Neural cell (in vitro differentiated cells): ENCODE results near the gene FLT3. TPM values are rescaled to one million over a fixed set of nuclear protein-coding genes. Genes with fewer than 3 reads are reported as not detected.

Experiments
- H2AFZ ChIP-seq: fragments of 200-600, 300-800 bp; sonication (generic), shearing (Covaris generic); 2 replicates; pipeline ENCODE4 v1.6.0; 2014; ENCODE audit warnings: low read depth, mild to moderate bottlenecking, antibody characterized with exemption, low read length, moderate library complexity
- H3F3A ChIP-seq: fragments of 200-600 bp; shearing (Covaris generic); 2 replicates; pipeline ENCODE4 v1.6.1; 2016; ENCODE audit warnings: mild to moderate bottlenecking, moderate library complexity, mixed read lengths, antibody characterized with exemption, low read length; ENCODE audit not compliant: insufficient read depth, poor library complexity, severe bottlenecking
- H3K27ac ChIP-seq: fragments of 200-600, 300-800 bp; sonication (generic), shearing (Covaris generic); 2 replicates; pipeline ENCODE4 v1.5.1; 2014; ENCODE audit warnings: mild to moderate bottlenecking, low read length, moderate library complexity
- H3K27me3 ChIP-seq: fragments of 300-800, 200-600 bp; sonication (generic), shearing (Covaris generic); 2 replicates; pipeline ENCODE4 v1.6.0; 2014; ENCODE audit warnings: mild to moderate bottlenecking, low read depth, low read length, moderate library complexity; ENCODE audit not compliant: insufficient read depth
- H3K36me3 ChIP-seq: fragments of 300-800, 200-600 bp; sonication (generic), shearing (Covaris generic); 2 replicates; pipeline ENCODE4 v1.5.1; 2014; ENCODE audit warnings: mild to moderate bottlenecking, antibody characterized with exemption, low read length, moderate library complexity; ENCODE audit not compliant: insufficient read depth
- H3K4me2 ChIP-seq: fragments of 300-800, 200-600 bp; sonication (generic), shearing (Covaris generic); 2 replicates; pipeline ENCODE4 v1.6.0; 2014; ENCODE audit warnings: mild to moderate bottlenecking, low read length
- H3K4me3 ChIP-seq: fragments of 300-800, 200-600 bp; sonication (generic), shearing (Covaris generic); 2 replicates; pipeline ENCODE4 v1.5.1; 2014; ENCODE audit warnings: mild to moderate bottlenecking, low read length, moderate library complexity
- H3K79me2 ChIP-seq: fragments of 200-600 bp; shearing (Covaris generic); replicated peaks from 2 replicates; pipeline ENCODE4 v1.6.0; 2014; ENCODE audit warnings: mild to moderate bottlenecking, low read length, moderate library complexity; ENCODE audit not compliant: insufficient read depth
- H3K9ac ChIP-seq: fragments of 300-800, 200-600 bp; sonication (generic), shearing (Covaris generic); 2 replicates; pipeline ENCODE4 v1.6.1; 2016; ENCODE audit warnings: mild to moderate bottlenecking, low read length, mixed read lengths
- H3K9me2 ChIP-seq: fragments of 200-600 bp; shearing (Covaris generic); 2 replicates; pipeline ENCODE4 v1.6.1; 2016; ENCODE audit warnings: mild to moderate bottlenecking, low read length, mixed read lengths; ENCODE audit not compliant: insufficient read depth
- H3K9me3 ChIP-seq: fragments of 200-600, 300-800 bp; sonication (generic), shearing (Covaris generic); 2 replicates; pipeline ENCODE4 v1.6.1; 2016; ENCODE audit warnings: mild to moderate bottlenecking, mixed run types, low read length, moderate library complexity, mixed read lengths
- H4K20me1 ChIP-seq: fragments of 200-600 bp; shearing (Covaris generic); 2 replicates; pipeline ENCODE4 v1.6.1; 2016; ENCODE audit warnings: mild to moderate bottlenecking, mixed run types; ENCODE audit not compliant: insufficient read depth
- CTCF ChIP-seq: fragments of 450-650 bp; IDR thresholded peaks from 2 replicates; pipeline ENCODE4 v1.5.1; 2014; ENCODE audit warnings: antibody characterized with exemption, mild to moderate bottlenecking, moderate library complexity; ENCODE audit not compliant: poor library complexity, severe bottlenecking
- EP300 ChIP-seq: fragments of 450-650 bp; conservative IDR thresholded peaks from 2 replicates; pipeline ENCODE4 v1.6.1; 2014; ENCODE audit warnings: antibody characterized with exemption, mild to moderate bottlenecking, moderate library complexity; ENCODE audit not compliant: poor library complexity, severe bottlenecking
- EZH2 ChIP-seq: fragments of 200-600, 300-800 bp; shearing (Covaris generic), sonication (generic); IDR thresholded peaks from 2 replicates; pipeline ENCODE4 v1.6.1; 2014; ENCODE audit warnings: antibody characterized with exemption, low read length, borderline replicate concordance, mild to moderate bottlenecking; ENCODE audit not compliant: insufficient read depth, poor library complexity, severe bottlenecking
- MXI1 ChIP-seq: fragments of 450-650 bp; conservative IDR thresholded peaks from 2 replicates; pipeline ENCODE4 v1.6.1; 2014; ENCODE audit warnings: antibody characterized with exemption, mild to moderate bottlenecking; ENCODE audit not compliant: poor library complexity, severe bottlenecking
- POLR2AphosphoS5 ChIP-seq: IDR thresholded peaks from 2 replicates; pipeline ENCODE4 v1.6.1; 2012
- RAD21 ChIP-seq: fragments of 450-650 bp; conservative IDR thresholded peaks from 2 replicates; pipeline ENCODE4 v1.6.1; 2014; ENCODE audit warnings: antibody characterized with exemption, mild to moderate bottlenecking, moderate library complexity
- REST ChIP-seq: IDR thresholded peaks from 2 replicates; pipeline ENCODE4 v1.6.1; 2012; ENCODE audit warnings: borderline replicate concordance
- SMC3 ChIP-seq: fragments of 450-650 bp; conservative IDR thresholded peaks from 2 replicates; pipeline ENCODE4 v1.6.1; 2014; ENCODE audit warnings: antibody characterized with exemption, mild to moderate bottlenecking, moderate library complexity; ENCODE audit not compliant: poor library complexity
- TAF1 ChIP-seq: IDR thresholded peaks from 2 replicates; pipeline ENCODE4 v1.6.1; 2012; ENCODE audit warnings: low read depth
- polyA plus RNA-seq: library from polyadenylated mRNA; depleted of rRNA; stranded (reverse); fragments of >200 nt; gene quantifications from 2 replicates; pipeline ENCODE4 v1.2.3, GENCODE V29; 2014

Gene FLT3
- polyA plus RNA-seq, 1 donor from 2014 or later, result 0.41 TPM

DNA sequence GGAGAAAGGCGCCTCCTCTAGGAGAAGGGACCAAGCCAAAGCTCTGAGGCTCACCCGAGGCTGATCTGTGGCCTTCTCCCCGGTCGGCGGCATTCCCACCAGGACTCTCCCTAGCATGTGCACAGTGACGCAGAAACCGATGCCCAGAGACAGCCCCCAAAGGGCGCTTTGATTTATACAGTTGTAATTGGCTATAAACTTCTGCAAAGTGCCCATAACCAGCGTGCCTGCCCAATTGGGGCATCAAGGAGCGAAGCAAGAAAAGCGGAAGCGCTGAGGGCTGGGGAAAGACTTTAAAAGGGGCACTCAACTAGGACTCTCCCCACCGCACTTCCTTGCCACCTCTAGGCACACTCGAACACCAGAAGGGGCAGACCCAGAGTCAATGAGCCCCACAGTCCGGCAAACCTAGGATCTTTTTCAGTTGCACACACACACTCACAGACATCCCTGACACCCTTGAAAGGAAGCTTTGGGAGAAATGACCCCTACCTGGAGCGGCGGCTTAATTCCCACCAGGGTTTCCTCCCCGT is 133.1 kb downstream of the FLT3 start:
- Histone ChIP-seq H3K27ac (no peak overlapping the region), H2AFZ (no peak overlapping the region), H3F3A (no peaks in the 10 kb centered on the region), H3K9ac (no peak overlapping the region), H3K27me3 (peaks cover 100% of the 10 kb centered on the region), H3K9me2 (no peaks in the 10 kb centered on the region), H4K20me1 (no peaks in the 10 kb centered on the region), H3K36me3 (no peaks in the 10 kb centered on the region), H3K4me2 (no peak overlapping the region), H3K79me2 (no peaks in the 10 kb centered on the region), H3K4me3 (no peak overlapping the region), H3K9me3 (no peaks in the 10 kb centered on the region)
- no peak for TF ChIP-seq REST
- TF ChIP-seq RAD21, result no peak
- no peak for TF ChIP-seq CTCF
- no peak for TF ChIP-seq TAF1
- no peak for TF ChIP-seq POLR2AphosphoS5
- no peak for TF ChIP-seq MXI1
- TF ChIP-seq EZH2, result peak; percentile 16
- TF ChIP-seq EP300, result no peak
- TF ChIP-seq SMC3, result no peak

DNA sequence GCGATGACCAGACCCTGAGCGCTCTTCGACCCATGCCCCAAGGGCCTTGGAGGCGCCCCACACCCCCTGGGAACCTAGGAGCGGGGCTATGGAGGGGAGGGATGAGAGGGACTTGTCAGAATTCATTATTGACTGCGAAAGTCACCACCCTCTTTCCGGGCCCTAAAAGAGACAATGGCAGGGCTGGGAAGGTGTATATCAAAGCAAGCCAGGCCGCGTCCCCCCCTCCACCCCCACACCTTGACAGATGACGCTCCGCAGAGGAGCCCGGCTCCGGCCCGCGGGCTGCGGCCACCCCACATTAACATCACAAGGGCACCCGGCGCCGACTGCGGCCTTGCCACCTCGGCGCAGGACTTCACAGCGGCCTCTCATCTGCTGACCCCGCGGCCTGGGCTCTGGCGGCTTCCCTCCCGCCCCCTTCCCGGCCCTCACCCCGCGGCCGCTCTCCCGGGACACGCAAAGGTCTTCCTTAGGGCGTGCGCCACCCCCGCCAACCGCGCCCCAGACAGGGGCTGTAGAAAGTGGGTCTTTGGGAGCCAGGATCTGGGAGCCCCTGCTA is 133.7 kb downstream of the FLT3 start:
- no peaks in the 10 kb centered on the region for H3K36me3 ChIP-seq
- no peak overlapping the region for H3K4me3 ChIP-seq
- H4K20me1 ChIP-seq, result no peaks in the 10 kb centered on the region
- no peaks in the 10 kb centered on the region for H3K9me2 ChIP-seq
- H3F3A ChIP-seq, result no peaks in the 10 kb centered on the region
- no peak overlapping the region for H3K27ac ChIP-seq
- peak; percentile 80 for TF ChIP-seq EZH2
- TF ChIP-seq SMC3, result no peak
- H3K27me3 ChIP-seq, result peaks cover 100% of the 10 kb centered on the region
- no peak overlapping the region for H2AFZ ChIP-seq
- no peak overlapping the region for H3K4me2 ChIP-seq
- H3K9ac ChIP-seq, result no peak overlapping the region
- H3K79me2 ChIP-seq, result no peaks in the 10 kb centered on the region
- H3K9me3 ChIP-seq, result no peaks in the 10 kb centered on the region
